Smooth muscle cell (in vitro differentiated cells): ENCODE results near the gene SELENBP1. TPM values are rescaled to one million over a fixed set of nuclear protein-coding genes. Genes with fewer than 3 reads are reported as not detected.
"Not testable (repeated sequence)": the region's sequence is repeated elsewhere in the genome, so short reads cannot be mapped to it uniquely, and the experiment has no call there.

Source experiments
- DNase-seq: peaks from one replicate; lab custom pipeline; 2025; ENCODE audit not compliant: unreplicated experiment; lab: John Stamatoyannopoulos, UW
- H2AFZ ChIP-seq: fragments of 200-600 bp; sonication (generic); 2 replicates; pipeline ENCODE4 v1.6.0; 2016; ENCODE audit warnings: antibody characterized with exemption, low read depth, mild to moderate bottlenecking
- H3F3A ChIP-seq: fragments of 200-600 bp; sonication (generic); 2 replicates; pipeline ENCODE4 v1.6.0; 2017; ENCODE audit warnings: antibody characterized with exemption, low read depth
- H3K27ac ChIP-seq: fragments of 200-600 bp; sonication (generic); 2 replicates; pipeline ENCODE4 v1.5.1; 2016; ENCODE audit warnings: low read depth, mild to moderate bottlenecking
- H3K27me3 ChIP-seq: fragments of 200-600 bp; sonication (generic); 2 replicates; pipeline ENCODE4 v1.6.1; 2016; ENCODE audit warnings: low read depth, mild to moderate bottlenecking
- H3K36me3 ChIP-seq: fragments of 200-600 bp; sonication (generic); 2 replicates; pipeline ENCODE4 v1.5.1; 2016; ENCODE audit warnings: low read depth
- H3K4me1 ChIP-seq: fragments of 200-600 bp; sonication (generic); 2 replicates; pipeline ENCODE4 v1.5.1; 2016; ENCODE audit warnings: low read depth
- H3K4me2 ChIP-seq: fragments of 200-600 bp; sonication (generic); 2 replicates; pipeline ENCODE4 v1.6.0; 2016; ENCODE audit warnings: mild to moderate bottlenecking
- H3K4me3 ChIP-seq: fragments of 200-600 bp; sonication (generic); 2 replicates; pipeline ENCODE4 v1.5.1; 2016; ENCODE audit warnings: mild to moderate bottlenecking
- H3K79me2 ChIP-seq: fragments of 200-600 bp; sonication (generic); 2 replicates; pipeline ENCODE4 v1.6.0; 2016; ENCODE audit warnings: low read depth, mild to moderate bottlenecking
- H3K9ac ChIP-seq: fragments of 200-600 bp; sonication (generic); 2 replicates; pipeline ENCODE4 v1.6.0; 2016; ENCODE audit warnings: low read depth
- H3K9me3 ChIP-seq: fragments of 200-600 bp; sonication (generic); replicated peaks from 2 replicates; pipeline ENCODE4 v1.5.1; 2016; ENCODE audit warnings: low read depth
- H4K20me1 ChIP-seq: fragments of 200-600 bp; sonication (generic); 2 replicates; pipeline ENCODE4 v1.6.0; 2016; ENCODE audit warnings: low read depth
- CTCF ChIP-seq: fragments of 200-600 bp; sonication (generic); IDR thresholded peaks from 2 replicates; pipeline ENCODE4 v1.5.1; 2017; ENCODE audit warnings: borderline replicate concordance, mild to moderate bottlenecking, antibody characterized with exemption; ENCODE audit not compliant: insufficient read depth, poor library complexity, severe bottlenecking
- WGBS: methylation state at CpG from one replicate; pipeline ENCODE4 v1.1.7; 2016; ENCODE audit warnings: low lambda C conversion rate; 5-methylcytosine and 5-hydroxymethylcytosine counted together
- polyA plus RNA-seq: library from polyadenylated mRNA; unstranded; fragments of >200 nt; fragmentation: Nextera tagmentation; extraction: Ambion mirVana; gene quantifications from 2 replicates; pipeline ENCODE4 v1.2.1, GENCODE V29; 2016
- total RNA-seq: library from RNA; depleted of rRNA; stranded (reverse); fragments of >200 nt; gene quantifications from 2 replicates; pipeline ENCODE4 v1.2.3, GENCODE V29; 2014

Gene SELENBP1
- total and polyA plus RNA-seq, 2 experiments from 2014 or later, result 22.0 to 40.2 TPM

DNA sequence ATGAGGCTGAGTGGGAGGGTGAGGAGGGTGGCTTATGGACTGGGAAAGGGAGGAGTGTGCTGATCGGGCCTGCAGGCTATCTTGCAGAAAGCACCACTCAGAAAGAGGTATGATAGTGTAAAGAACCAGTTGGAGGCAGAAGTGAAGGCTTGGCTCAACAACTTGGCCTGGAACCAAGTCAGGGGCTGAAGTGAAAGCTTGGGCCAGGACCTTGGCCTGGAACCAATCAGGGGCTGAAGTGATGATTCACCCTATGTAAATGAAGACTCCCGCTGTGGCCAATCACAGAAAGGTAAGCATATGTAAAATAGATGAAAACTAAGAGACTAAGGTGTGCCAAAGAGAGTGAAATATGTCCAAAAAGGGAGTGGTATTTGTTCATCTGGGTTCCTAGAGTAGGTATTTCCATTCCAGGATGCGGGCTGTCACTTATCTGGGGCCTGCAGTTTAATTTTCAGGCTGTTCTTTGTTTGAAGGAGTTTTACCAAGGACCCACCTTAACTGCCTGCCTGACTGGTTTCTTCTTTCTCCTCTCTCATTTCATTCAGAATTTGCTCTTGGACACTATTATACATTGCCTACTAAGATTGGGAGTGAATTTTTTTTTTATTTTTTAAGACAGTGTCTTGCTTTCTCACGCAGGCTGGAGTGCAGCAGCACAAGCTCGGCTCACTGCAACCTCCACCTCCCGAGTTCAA lies 20.3 kb downstream of the SELENBP1 start:
- no peak for TF ChIP-seq CTCF
- Histone ChIP-seq H3K9me3 (no peaks in the 10 kb centered on the region), H3K4me3 (no peak overlapping the region), H4K20me1 (no peaks in the 10 kb centered on the region), H3F3A (no peaks in the 10 kb centered on the region), H3K36me3 (no peaks in the 10 kb centered on the region), H2AFZ (no peak overlapping the region), H3K4me2 (no peak overlapping the region), H3K9ac (no peak overlapping the region), H3K79me2 (no peaks in the 10 kb centered on the region), H3K27me3 (no peaks in the 10 kb centered on the region), H3K27ac (no peak overlapping the region), H3K4me1 (peaks cover 7% of the 10 kb centered on the region)
- WGBS, result 87% methylated on average over 6 of the region's 6 CpGs
- no peak for DNase-seq

- not testable (repeated sequence) for H3F3A ChIP-seq, H3K4me3 ChIP-seq, H3K9me3 ChIP-seq, DNase-seq, H3K9ac ChIP-seq, H3K79me2 ChIP-seq, H3K27ac ChIP-seq, H2AFZ ChIP-seq, H3K36me3 ChIP-seq, H4K20me1 ChIP-seq, H3K27me3 ChIP-seq, H3K4me2 ChIP-seq
- H3K4me1 ChIP-seq, result peaks cover 13% of the 10 kb centered on the region
- 90% methylated on average over 9 of the region's 9 CpGs for WGBS
Measured at GRCh38 chr1:151350323-151350722, 22.2 kb downstream of the SELENBP1 start.

DNA sequence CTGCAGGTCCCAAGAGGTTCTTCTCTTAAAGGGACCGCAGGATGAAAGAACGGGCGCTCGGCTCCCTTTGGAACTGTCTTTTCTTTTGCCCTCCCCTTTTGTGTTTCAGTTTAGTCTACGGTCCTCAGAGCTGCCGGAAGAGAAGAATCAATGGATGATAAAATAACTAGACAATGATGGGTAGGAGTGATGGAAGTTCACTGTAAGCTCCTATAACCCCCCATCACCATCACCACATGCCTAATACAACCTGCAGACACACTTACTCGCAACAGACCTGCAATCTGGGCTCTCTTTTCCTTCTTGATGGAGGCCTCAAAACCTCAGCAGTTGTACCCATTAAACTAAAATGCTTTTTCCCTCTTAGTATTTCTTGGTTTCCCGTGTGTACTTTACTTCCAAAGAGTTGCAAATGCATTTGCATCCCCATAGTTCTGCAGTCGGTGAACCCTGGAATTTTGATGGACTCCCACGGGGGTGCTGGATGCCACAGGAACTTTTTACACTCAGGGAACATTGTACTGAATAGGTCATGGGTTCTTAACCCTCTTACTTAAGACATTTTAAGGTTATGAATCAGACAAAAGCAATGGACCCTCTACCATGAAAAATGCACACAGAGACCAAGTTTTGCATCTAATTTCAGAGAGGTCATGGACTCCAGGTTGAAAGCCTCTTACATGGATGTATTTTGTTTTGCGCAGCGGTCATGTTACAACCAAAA lies 24.8 kb downstream of the SELENBP1 start:
- H3K9me3 ChIP-seq, result no peaks in the 10 kb centered on the region
- H3K27ac ChIP-seq, result peak overlapping the region; percentile 97
- no peaks in the 10 kb centered on the region for H3K27me3 ChIP-seq
- H3F3A ChIP-seq, result no peaks in the 10 kb centered on the region
- H3K9ac ChIP-seq, result peak overlapping the region; percentile 96
- peak overlapping the region; percentile 89 for H3K4me2 ChIP-seq
- no peak for DNase-seq
- peaks cover 13% of the 10 kb centered on the region for H3K4me1 ChIP-seq
- H2AFZ ChIP-seq, result peak overlapping the region; percentile 94
- WGBS, result 36% methylated on average over 12 of the region's 12 CpGs
- H4K20me1 ChIP-seq, result no peaks in the 10 kb centered on the region
- no peak for TF ChIP-seq CTCF
- H3K4me3 ChIP-seq, result peak overlapping the region; percentile 82
- no peaks in the 10 kb centered on the region for H3K36me3 ChIP-seq
- no peaks in the 10 kb centered on the region for H3K79me2 ChIP-seq

DNA sequence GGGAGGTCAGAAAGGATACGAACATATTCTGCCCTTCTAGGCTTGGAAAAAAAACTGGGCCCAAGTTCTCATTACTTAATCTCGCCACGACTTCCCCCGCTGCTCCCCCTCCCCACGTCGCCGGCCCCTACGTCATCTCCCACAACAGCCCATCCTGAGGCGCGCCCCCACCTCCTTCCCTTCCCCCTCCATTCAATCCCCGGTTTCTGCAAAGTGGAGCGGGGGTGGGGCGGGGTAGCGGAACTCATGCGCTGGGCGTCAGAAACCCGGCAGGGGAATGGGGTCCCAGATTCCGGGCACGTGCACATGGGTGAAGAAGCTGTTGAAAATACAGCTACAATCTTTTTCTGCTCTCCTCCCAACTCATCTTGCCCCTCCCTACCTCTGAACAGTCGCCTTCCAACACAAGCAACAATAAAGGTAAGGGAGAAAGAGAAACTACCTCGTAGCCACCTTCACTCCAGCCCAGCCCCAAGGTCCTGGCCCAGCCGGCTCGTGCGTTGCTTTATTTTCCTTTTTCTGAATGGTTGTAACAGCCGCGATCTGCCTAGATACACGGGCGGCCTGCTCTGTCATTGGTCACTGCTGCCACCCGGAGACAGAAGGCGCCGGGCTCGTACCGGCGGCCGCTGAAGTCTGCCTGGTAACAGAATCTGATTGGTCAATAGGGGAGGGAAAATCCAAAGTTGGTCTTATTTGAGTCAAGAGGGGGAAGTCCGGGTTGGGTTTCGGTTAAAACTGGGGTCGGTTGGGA lies 25.6 kb downstream of the SELENBP1 start, which contains the start of gene RFX5:
TSS of gene RFX5 (minus strand) at position 484 of the 754 bp plus-strand sequence. CDS start 932 bp downstream, outside the sequence.
- peak; percentile 77 for DNase-seq
- Histone ChIP-seq H3K27me3 (no peaks in the 10 kb centered on the region), H3K36me3 (no peaks in the 10 kb centered on the region), H3K9ac (peak within 1 kb of the TSS; percentile 96), H2AFZ (peak within 1 kb of the TSS; percentile 94), H3K4me3 (peak within 1 kb of the TSS; percentile 82), H4K20me1 (no peaks in the 10 kb centered on the region), H3K79me2 (no peaks in the 10 kb centered on the region), H3K27ac (peak within 1 kb of the TSS; percentile 97), H3K9me3 (no peaks in the 10 kb centered on the region), H3F3A (peaks cover 2% of the 10 kb centered on the region), H3K4me1 (peaks cover 13% of the 10 kb centered on the region), H3K4me2 (peak within 1 kb of the TSS; percentile 89)
- no peak for TF ChIP-seq CTCF
- WGBS, result under 1% methylated on average over 30 of the region's 38 CpGs
